Stimulated activated CD4-positive, alpha-beta T cell treated with anti-CD3 and anti-CD28 coated beads, Interleukin-15, amount 100 ng/mL, for 1 hour (primary cell): ENCODE measurements around the gene SLC29A2.
"Not testable (repeated sequence)": the region's sequence is repeated elsewhere in the genome, so short reads cannot be mapped to it uniquely, and the experiment has no call there.

Experiments used
- DNase-seq, 2 donors: peaks; one replicate each; pipeline ENCODE4 v3.0.0-alpha.2; 2020; ENCODE audit warnings: low read depth in 1 of 2, low spot score in 1 of 2

The SLC29A2 gene

GRCh38 chr11:66386171-66387069 is 14.9 kb upstream of the SLC29A2 start:
- peak; percentile 61 to 64 for DNase-seq

- DNase-seq, result not testable (repeated sequence)
These were observed 12.8 kb upstream of the SLC29A2 start for GRCh38 chr11:66384316-66384715.

DNA sequence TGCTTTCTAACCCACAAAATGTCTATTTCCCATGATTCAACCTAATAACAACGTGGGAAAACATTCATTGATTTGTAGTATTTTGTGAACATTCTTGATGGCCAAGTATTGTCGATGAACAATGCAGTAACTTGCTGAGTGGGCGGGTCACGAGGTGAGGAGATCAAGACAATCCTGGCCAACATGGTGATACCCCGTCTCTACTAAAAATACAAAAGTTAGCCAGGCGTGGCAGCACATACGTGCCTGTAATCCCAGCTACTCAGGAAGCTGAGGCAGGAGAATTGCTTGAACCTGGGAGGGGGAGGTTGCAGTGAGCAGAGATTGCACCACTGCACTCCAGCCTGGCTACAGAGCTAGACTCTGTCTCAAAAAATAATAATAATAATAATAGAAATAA is 8.7 kb upstream of the SLC29A2 start:
- DNase-seq, result not testable (repeated sequence)

DNA sequence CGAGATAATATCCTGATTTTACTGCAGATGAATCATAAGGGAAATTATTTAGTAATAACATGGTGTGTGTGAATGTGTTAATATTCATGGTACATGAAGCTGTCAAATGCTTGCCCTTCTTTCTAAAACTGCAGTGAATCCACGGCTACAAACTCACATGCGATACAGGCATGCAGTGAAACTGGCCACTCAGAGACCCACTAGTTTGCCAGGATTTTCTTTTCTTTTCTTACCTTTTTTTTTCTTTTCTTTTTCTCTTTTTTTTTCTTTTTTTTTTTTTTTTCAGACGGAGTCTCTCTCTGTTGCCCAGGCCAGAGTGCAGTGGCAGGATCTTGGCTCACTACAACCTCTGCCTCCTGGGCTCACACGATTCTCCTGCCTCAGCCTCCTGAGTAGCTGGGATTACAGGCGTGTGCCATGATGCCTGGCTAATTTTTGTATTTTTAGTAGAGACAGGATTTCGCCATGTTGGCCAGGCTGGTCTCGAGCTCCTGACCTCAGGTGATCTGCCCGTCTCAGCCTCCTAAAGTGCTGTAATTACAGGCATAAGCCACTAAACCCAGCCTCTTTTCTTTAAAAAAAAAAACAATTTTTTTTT is 2.2 kb upstream of the SLC29A2 start:
- not testable (repeated sequence) for DNase-seq

DNA sequence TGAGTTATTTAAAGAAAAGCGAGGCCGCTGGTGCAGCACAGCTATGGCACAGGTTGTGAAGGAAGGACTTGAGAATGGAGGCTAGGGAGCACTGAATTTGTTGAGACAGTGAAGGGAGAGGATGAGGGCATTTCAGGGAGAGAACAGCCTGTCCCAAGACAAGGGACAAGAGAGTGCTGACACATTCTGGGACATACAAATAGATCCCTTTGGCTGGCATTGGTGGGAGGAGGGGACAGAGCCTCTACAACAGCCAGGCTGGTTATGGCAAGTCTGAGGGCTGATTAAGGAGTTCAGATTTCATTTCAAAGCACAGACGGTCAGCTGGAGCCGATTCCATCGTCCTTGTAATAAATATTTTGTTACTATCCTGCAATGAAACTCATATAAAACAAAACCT is 1.7 kb upstream of the SLC29A2 start:
- DNase-seq, result no peak

DNA sequence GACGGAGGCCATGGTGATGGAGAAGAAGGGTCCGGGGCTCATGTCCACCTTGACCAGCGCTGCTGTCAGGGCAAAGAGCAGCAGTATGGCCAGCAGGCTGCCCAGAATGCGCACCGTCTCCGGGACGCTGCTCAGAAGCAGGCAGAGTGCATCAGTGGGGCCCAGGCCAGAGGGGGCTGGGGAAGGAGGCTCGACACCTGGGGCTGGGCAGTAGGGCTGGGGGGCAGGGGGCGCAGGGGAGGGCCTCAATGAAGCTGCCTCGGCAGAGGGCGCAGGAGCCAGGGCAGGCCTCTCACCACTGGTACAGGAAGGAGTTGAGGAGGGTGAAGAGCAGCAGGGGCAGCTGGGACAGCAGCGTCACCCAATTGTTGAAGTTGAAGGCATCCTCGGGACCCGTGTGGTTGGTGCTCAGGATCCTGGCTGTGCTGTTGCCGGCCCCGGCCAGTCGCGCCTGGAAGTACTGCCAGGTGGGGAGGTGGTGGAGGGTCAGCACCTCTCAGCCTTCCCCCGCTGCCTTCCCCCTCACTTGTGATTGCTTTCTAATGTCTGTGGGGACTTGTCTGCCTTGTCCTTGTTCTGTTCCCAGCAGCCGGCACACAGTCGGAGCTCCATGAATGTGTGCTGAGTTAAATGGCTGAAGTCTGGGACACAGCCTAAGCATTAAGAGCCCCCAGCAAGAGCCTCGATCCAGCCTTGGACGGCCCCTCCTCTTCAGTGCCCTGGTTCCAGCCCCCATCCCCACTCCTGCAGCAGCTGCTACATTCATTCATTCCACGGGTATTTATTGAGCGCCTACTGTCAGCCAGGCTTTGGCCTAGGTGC is 2.3 kb downstream of the SLC29A2 start:
- DNase-seq, result no peak

- DNase-seq, result no peak
These were observed 3.1 kb downstream of the SLC29A2 start for GRCh38 chr11:66368484-66368883.

GRCh38 chr11:66367561-66368312 is 3.8 kb downstream of the SLC29A2 start:
- DNase-seq, result no peak

DNA sequence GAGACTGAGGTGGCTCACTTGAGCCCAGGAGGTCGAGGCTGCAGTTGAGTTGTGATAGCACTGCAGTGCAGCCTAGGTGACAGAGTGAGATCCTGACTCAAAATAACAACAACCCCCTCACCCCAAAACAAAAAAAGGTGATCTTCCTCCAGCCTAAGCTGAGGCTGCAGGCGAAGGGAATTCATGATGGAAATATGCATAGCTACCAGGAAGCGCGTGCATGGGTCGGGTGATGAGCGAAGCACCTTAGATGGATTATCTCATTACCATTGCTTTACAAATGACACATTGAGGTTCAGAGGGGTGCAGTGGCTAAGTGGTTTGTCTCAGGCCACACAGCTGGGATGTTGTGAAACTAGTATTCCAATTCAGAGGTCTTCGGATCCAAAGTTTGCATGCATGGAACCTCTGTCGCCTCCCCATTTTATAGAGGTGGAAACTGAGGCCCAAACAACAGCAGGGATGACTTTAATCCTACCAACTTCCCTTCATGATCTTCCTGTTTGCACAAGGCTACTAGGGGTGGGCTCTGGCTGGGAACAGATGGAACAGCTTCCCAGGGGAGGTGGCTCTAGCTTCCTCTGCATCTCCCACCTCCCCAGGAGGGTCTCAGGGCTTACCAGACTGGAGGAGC is 4.6 kb downstream of the SLC29A2 start:
- DNase-seq, result no peak

DNA sequence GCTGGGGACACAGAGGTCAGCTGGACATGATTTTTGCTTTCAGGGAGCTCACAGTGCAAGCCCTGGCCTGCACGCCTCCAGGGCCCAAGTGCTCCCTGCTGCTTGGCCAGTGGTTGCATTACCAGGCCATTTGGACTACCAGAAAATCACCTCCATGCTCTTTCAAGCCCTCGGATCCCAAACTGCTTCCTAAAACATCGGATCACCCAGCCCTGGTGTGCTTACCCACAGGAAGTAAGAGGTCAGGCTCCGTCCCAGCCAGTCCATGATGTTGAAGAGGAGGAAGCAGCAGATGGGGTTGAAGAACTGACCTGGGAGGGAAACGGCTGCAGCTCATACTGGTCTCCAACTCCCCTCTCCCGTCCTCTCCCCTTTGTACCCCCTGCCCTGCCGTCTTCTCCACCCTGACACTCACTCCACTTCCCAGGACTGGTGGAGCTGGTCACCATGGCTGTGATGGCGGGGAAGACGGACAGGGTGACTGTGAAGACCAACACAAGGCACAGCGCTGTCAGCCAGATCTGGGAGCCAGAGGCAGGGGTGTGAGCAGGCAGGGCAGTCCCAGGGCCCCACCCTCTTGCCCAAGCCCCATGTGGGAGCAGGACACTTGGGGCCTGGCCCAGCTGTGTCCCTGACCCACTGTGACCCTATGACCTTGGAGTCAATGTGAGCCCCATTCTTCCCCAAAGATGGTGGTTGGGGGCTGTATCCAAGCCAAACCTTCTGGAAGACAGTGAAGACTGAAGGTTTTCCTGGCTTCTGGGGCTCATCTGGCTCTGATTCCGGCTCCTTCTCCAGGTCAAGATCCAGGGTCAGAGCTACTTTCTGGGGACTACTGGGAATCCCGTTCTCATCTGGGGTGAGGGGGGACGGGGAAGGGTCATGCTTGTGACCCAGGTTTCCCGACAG is 5.6 kb downstream of the SLC29A2 start:
- no peak for DNase-seq

GRCh38 chr11:66365166-66365565 is 6.4 kb downstream of the SLC29A2 start:
- no peak for DNase-seq

DNA sequence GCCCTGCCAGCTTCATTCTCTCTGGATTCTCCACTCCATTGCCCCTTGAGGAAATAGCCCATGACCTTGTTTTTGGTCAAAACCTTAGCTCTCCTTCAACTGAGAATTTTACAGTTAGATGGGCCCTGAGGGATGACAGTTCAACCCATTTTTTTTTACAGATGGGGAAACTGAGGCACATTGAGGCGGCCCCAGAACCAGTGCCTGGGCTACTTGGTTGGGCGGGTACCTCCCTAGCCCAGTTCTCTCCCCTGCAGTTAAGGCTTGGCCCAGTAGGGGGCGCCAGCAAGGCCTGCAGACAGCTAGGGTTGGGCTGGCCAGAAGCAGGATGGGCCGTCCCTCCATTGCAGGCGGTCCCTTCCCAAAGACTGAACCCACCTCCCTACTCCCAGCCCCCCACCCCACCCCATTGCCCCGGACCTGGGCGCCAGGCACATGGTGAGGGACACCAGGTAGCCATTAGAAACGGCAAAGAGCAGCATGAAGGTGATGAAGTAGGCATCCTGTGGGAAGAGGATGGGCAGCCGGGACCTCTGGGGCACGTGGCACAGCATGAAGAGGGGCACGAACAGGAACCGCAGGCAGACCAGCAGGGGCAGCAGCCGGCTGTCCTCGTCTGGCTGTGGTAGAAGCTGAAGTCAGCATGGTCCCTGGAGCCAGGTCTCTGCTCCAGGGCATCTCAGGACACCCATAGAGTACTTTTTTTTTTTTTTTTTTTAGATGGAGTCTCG is 7.6 kb downstream of the SLC29A2 start:
- DNase-seq, result peak; percentile 31 to 62

- no peak for DNase-seq
These were observed 8.4 kb downstream of the SLC29A2 start for GRCh38 chr11:66363187-66363601.

- DNase-seq, result no peak
These were observed 8.9 kb downstream of the SLC29A2 start for GRCh38 chr11:66362481-66363147.

DNA sequence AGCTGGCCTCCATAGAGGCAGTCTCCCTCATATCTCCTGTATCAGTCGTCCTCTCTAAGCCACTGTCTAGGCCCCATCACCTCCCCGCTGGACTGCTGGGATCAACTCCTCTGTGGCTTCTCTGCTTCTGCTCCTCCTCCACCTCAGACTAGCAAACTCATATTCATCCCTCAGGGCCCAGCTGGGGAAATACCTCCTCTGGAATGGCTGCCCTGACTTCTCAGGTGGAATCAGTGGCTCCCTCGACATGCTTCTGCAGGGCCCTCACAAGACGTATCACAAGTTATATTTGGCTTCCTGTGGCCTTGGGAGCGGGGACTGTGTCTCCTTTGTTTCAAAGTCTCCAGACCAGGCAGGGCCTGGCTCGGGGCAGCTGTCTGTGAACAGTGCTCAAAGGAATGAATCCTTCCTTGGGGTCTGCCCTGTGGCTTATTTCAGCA is 10.0 kb downstream of the SLC29A2 start:
- DNase-seq, result no peak

- no peak for DNase-seq
These were observed 11.0 kb downstream of the SLC29A2 start for GRCh38 chr11:66360406-66361073.

GRCh38 chr11:66359662-66360087 is 11.9 kb downstream of the SLC29A2 start:
- no peak for DNase-seq
